Fibroblast of pulmonary artery (primary cell): ENCODE measurements around the gene C4A.

Experiments used
- DNase-seq: peaks from one replicate; pipeline ENCODE4 v3.0.0-alpha.2; 2010; ENCODE audit warnings: low read depth
- H3K4me3 ChIP-seq: replicated peaks from 2 replicates; pipeline ENCODE4 v1.5.1; 2011; ENCODE audit warnings: low read depth, mild to moderate bottlenecking, control low read depth, low read length, moderate library complexity
- CTCF ChIP-seq: IDR thresholded peaks from 2 replicates; pipeline ENCODE4 v1.5.1; 2011; ENCODE audit warnings: mild to moderate bottlenecking, control low read depth, low read length, inconsistent platforms; ENCODE audit errors: missing control alignments

The C4A gene

GRCh38 chr6:31945507-31946369 lies 36.1 kb upstream of the C4A start, which contains the start of gene CFB:
Gene CFB (plus strand): TSS chr6:31946095. CDS start chr6:31946222, 127 bp downstream.
- H3K4me3 ChIP-seq, result peak within 1 kb of the TSS; percentile 34
- no peak for TF ChIP-seq CTCF
- peak; percentile 90 for DNase-seq

GRCh38 chr6:31946370-31946885 lies 35.4 kb upstream of the C4A start:
- DNase-seq, result no peak
- H3K4me3 ChIP-seq, result peak overlapping the region; percentile 34
- TF ChIP-seq CTCF, result no peak

GRCh38 chr6:31947070-31947675 lies 34.7 kb upstream of the C4A start:
- no peak for TF ChIP-seq CTCF
- DNase-seq, result no peak
- H3K4me3 ChIP-seq, result no peak overlapping the region

DNA sequence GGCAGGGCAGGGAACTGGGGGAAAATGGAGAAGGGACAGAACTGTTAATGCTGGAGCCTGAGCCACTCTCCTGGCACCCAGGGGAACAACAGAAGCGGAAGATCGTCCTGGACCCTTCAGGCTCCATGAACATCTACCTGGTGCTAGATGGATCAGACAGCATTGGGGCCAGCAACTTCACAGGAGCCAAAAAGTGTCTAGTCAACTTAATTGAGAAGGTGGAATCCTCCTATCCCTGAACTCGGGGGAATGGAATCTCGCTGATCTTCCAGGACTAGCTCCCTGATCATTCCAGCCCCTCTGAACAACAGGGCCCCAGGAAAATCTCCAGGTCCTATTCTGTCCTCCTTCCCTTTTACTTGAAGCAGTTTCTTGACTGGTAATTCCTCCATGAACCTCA lies 34.0 kb upstream of the C4A start:
- TF ChIP-seq CTCF, result no peak
- no peak for DNase-seq
- H3K4me3 ChIP-seq, result no peak overlapping the region

GRCh38 chr6:31948306-31948705 lies 33.6 kb upstream of the C4A start:
- no peak for DNase-seq
- H3K4me3 ChIP-seq, result no peak overlapping the region
- no peak for TF ChIP-seq CTCF

GRCh38 chr6:31948753-31949413 lies 33.0 kb upstream of the C4A start:
- DNase-seq, result no peak
- no peak for TF ChIP-seq CTCF
- H3K4me3 ChIP-seq, result no peak overlapping the region
